Tibial artery (tissue), 4 donors: ENCODE results near the gene EMC9.

Experiments used
- DNase-seq, 2 donors: peaks; one replicate each; pipeline ENCODE4 v3.0.0-alpha.2; 2019
- H3K27ac ChIP-seq, 2 donors: fragments of 200-600 bp; sonication (generic) in 1 of 2; 1 replicate in 1 of 2; 2 replicates in 1 of 2; pipeline ENCODE4 v1.5.1; 2018 to 2019; ENCODE audit warnings: mild to moderate bottlenecking in 1 of 2
- H3K27me3 ChIP-seq, 2 donors: fragments of 200-600 bp; sonication (generic) in 1 of 2; one replicate each; pipeline versions ENCODE4 v1.5.1 to v1.6.0; 2016 to 2019
- H3K36me3 ChIP-seq, 3 donors: fragments of 200-600 bp; sonication (generic) in 2 of 3; one replicate each; pipeline ENCODE4 v1.5.1; 2016 to 2019; ENCODE audit warnings: mild to moderate bottlenecking in 2 of 3
- H3K4me1 ChIP-seq, 4 donors: fragments of 200-600 bp; sonication (generic) in 2 of 4; 1 replicate in 3 of 4; 2 replicates in 1 of 4; pipeline ENCODE4 v1.5.1; 2016 to 2019
- H3K4me3 ChIP-seq, 2 donors: fragments of 200-600 bp; sonication (generic) in 1 of 2; 1 replicate in 1 of 2; 2 replicates in 1 of 2; pipeline ENCODE4 v1.5.1; 2018 to 2019; ENCODE audit warnings: mild to moderate bottlenecking in 2 of 2
- H3K9me3 ChIP-seq, 3 donors: fragments of 200-600 bp; sonication (generic) in 1 of 3; one replicate each; pipeline ENCODE4 v1.5.1; 2016 to 2019
- intact Hi-C: fragments of 100-400 bp; cut with DNase I; formaldehyde crosslinking; loops from one replicate; pipeline ENCODE4 v1.15.0; 2023; ENCODE audit warnings: low total_unique reads
- TF ChIP-seq, protein P1 (sequence below), 2 experiments: fragments of 200-600 bp in 1 of 2; fragments of 450-650 bp in 1 of 2; IDR thresholded peaks; one replicate each; pipeline ENCODE4 v1.5.1; 2017 to 2019; ENCODE audit warnings: antibody characterized with exemption in 2 of 2, mild to moderate bottlenecking in 1 of 2, moderate library complexity in 1 of 2

Gene EMC9

DNA sequence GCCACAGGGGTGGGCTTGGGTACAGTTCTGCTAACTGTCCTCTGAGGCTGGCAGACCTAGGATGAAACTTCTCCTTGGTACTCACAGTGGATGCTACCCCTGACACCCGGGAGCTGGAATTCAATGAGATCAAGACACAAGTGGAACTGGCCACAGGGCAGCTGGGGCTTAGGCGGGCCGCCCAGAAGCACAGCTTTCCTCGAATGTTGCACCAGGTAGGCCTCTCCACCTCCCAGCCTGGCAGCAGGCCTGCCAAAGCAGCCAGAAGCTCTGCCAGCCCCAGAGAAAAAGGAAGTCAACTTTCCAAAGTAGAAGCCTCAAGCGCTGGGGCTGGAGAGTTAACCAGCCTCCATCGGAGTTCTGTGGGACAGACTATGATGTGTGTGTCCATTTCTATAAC, 24.2 kb downstream of the EMC9 start:
- no peak overlapping the region for H3K4me3 ChIP-seq
- no peaks in the 10 kb centered on the region for H3K27me3 ChIP-seq
- intact Hi-C loops = no loop called here
- peaks cover 0 to 26% (median 17%) of the 10 kb centered on the region in 4 donors for H3K4me1 ChIP-seq
- DNase-seq = no peak
- no peaks in the 10 kb centered on the region for H3K9me3 ChIP-seq
- TF ChIP-seq, protein P1, sequence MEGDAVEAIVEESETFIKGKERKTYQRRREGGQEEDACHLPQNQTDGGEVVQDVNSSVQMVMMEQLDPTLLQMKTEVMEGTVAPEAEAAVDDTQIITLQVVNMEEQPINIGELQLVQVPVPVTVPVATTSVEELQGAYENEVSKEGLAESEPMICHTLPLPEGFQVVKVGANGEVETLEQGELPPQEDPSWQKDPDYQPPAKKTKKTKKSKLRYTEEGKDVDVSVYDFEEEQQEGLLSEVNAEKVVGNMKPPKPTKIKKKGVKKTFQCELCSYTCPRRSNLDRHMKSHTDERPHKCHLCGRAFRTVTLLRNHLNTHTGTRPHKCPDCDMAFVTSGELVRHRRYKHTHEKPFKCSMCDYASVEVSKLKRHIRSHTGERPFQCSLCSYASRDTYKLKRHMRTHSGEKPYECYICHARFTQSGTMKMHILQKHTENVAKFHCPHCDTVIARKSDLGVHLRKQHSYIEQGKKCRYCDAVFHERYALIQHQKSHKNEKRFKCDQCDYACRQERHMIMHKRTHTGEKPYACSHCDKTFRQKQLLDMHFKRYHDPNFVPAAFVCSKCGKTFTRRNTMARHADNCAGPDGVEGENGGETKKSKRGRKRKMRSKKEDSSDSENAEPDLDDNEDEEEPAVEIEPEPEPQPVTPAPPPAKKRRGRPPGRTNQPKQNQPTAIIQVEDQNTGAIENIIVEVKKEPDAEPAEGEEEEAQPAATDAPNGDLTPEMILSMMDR (IDR thresholded peaks at IDR 0.05) = no peak
- H3K36me3 ChIP-seq = peaks cover 49 to 58% (median 53%) of the 10 kb centered on the region in 3 donors
- no peak overlapping the region for H3K27ac ChIP-seq

DNA sequence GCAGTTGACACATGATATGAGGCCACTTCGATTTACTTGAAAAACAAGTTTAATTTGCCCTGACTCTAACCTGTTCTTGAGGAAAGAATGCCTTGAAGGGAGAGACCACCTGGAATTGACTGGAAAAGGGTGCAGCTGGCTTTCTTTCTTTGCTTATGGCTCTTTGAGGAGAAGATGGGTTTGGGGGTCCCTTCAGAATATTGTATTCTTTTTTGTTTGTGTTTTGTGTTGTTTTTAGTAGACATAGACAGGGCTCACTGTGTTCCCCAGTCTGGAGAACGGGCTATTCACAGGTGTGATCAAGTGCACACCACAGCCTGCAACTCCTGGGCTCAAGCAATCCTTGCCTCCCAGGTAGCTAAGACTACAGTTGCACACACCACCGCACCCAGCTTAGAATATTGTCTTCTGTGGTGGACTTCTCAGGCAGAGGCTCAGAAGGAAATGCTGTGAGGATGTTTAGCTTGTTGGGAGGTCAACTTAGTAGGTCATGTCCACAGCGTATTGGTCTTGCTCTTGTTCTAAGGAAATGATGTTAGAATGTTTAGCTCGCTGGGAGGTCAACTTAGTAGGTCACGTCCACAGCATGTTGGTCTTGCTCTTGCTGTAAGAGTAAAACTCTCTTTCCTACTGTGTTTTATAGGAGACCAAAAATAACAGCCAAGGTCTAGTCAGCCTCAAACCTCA, 25.1 kb downstream of the EMC9 start:
- Histone ChIP-seq H3K36me3 (peaks cover 40 to 49% (median 44%) of the 10 kb centered on the region in 3 donors), H3K4me1 (peaks cover 0 to 26% (median 17%) of the 10 kb centered on the region in 4 donors), H3K9me3 (no peaks in the 10 kb centered on the region), H3K4me3 (peak overlapping the region; percentile 65 to 80), H3K27ac (peak overlapping the region; percentile 95 to 98), H3K27me3 (no peaks in the 10 kb centered on the region)
- intact Hi-C loops = no loop called here
- DNase-seq = no peak
- TF ChIP-seq, protein P1 (IDR thresholded peaks at IDR 0.05) = no peak

DNA sequence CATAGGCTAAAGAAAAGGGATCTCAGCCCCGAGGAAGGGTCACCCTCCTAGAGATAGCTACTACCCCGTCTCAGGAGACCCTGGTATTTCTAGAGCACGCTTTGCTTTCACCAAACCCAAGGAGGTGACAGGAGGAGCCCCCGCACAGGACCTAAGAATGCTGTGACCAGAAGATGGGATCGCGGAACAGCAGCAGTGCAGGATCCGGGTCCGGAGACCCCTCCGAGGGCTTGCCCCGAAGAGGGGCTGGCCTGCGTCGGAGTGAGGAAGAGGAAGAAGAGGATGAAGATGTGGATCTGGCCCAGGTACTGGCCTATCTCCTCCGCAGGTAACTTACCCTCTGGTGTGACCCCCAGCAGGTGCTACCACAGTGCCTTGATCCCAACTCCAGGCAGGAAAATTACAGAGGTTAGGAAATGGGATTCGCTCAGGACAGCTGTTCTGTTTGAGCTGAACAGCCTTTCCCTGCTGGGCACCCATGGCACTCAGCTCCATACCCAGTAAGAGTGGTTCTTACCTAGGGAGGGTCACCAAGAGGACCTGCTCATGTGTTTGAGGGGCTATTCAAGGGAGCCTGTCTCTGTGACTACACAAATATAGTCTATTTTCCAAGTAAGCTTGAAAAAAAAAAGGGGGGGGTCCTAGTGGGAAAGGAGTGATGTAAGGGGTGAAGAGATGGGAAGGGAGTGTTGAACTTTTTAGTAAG, 25.8 kb downstream of the EMC9 start:
- Histone ChIP-seq H3K4me1 (peaks cover 0 to 26% (median 17%) of the 10 kb centered on the region in 4 donors), H3K27ac (peak overlapping the region; percentile 95 to 98), H3K4me3 (peak overlapping the region; percentile 65 to 80), H3K9me3 (no peaks in the 10 kb centered on the region), H3K36me3 (peaks cover 33 to 42% (median 37%) of the 10 kb centered on the region in 3 donors), H3K27me3 (no peaks in the 10 kb centered on the region)
- TF ChIP-seq, protein P1 (IDR thresholded peaks at IDR 0.05) = no peak
- intact Hi-C loops = no loop called here
- DNase-seq = no peak

DNA sequence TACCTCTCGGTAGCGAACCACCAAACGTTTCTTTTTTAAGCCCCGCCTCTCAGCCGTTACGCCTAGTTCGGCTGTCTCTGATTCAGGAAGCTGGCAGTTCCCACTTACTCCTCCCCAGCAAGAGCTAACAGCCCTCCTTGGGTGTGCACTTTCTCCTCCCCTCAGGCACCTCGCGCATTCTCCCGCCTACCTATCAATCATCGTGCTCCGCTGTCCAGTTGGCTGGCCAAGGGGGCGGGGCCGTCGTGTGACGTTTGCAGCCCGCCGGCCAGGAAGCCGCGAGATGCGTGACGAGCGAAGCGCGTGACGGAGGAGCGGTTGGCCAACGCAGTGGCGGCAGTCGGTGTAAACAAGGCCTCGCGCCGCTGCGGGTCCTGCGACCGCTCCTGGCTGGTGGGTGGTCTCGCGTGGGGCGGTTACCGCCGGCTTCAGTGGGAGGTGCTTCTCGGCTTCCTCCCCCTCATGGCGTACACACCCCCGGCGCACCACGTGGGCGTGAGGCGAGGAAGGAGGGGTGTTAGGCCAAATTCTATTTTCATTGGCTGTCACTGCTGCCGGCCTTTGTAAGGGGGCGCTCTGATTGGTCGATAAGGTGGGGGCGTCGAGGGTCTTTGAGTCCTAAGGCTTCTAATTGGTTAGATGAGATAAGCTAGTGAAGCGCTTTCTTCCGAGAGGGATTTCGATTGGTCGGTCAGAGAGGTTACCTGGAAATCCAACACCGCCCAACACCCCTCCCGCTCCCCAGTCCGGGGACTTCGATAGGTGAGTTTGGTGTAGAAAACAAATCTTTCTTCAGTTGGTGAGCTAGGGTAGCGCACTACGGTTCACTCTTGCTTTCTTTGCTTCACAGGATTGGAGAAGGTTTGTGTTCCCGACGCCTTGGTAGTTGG, 26.6 kb downstream of the EMC9 start, which contains the start of the genes DCAF11 and NRL:
Gene DCAF11, plus strand, starts transcription at position 246 of the 890 bp plus-strand sequence. CDS start 818 bp downstream, outside the sequence.
Gene NRL, minus strand, starts transcription at position 418 of the 890 bp plus-strand sequence. CDS start 32,101 bp downstream, outside the sequence.
- peaks cover 0 to 26% (median 17%) of the 10 kb centered on the region in 4 donors for H3K4me1 ChIP-seq

More for the DNA sequence above, 26.6 kb downstream of the EMC9 start, which contains the start of the genes DCAF11 and NRL:
- Histone ChIP-seq H3K27me3 (no peaks in the 10 kb centered on the region), H3K36me3 (peaks cover 25 to 34% (median 29%) of the 10 kb centered on the region in 3 donors), H3K27ac (peak within 1 kb of the TSS; percentile 95 to 98), H3K9me3 (no peaks in the 10 kb centered on the region), H3K4me3 (peak within 1 kb of the TSS; percentile 65 to 80)
- intact Hi-C loops = no loop called here
- TF ChIP-seq, protein P1 (IDR thresholded peaks at IDR 0.05) = peak in 1 of 2 experiments; percentile 14
- DNase-seq = peak; percentile 99
